HG02763 (cell line): ENCODE data around the gene AGPAT4.

ENCODE experiments used
- ATAC-seq: cut with Tn5 transposase; IDR thresholded peaks from one replicate; pipeline ENCODE4 v1.9.1; 2021; ENCODE audit warnings: mild to moderate bottlenecking, moderate library complexity; ENCODE audit not compliant: unreplicated experiment

The AGPAT4 gene

DNA sequence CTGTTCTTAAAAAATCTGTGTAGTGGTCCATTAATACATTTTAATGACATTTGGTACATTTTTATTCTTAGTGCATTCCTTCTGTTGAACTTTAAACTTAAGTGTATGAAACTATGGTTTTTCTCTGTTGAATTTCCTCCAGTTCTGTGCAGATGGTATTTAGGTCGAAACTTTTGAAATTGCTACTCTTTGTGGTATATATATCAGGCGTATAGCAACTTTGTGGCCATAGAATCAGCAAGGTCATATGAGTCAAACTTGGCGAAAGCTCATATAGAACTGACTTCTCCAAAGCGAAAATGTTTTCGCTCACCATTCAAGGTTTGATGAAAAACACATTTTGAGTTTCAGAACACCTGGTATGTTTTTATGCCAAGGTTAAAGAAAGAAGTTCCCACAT lies 188.6 kb downstream of the AGPAT4 start:
- no peak for ATAC-seq

DNA sequence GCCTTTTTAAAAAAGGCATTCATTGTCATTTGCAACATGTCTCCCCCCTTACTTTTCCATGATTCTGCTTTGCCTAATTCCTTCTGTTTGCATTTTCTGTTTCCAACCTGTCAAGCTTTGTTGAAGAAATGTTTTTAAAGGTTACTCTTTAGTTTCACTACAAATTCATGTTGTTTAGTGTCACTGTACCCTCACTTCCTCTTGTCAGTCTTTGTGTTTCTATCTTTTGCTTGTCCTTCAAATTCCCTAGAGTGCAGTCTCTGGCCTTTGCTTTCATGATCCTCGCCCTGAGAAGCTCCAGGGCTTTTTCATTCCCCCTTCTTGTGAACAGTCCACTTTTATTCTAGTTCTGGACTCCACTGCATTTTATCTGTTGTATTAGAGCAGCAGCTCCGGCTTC lies 191.6 kb downstream of the AGPAT4 start:
- no peak for ATAC-seq

- ATAC-seq, result no peak
Observed at GRCh38 chr6:161080263-161080970, 193.4 kb downstream of the AGPAT4 start.
